Astrocyte of the spinal cord (primary cell): ENCODE measurements around the gene SHANK2.

Experiments
- DNase-seq: peaks from one replicate; pipeline ENCODE4 v3.0.0; 2011; ENCODE audit warnings: low read depth, low spot score
- H3K4me3 ChIP-seq: 2 replicates; pipeline ENCODE4 v1.5.1; 2011; ENCODE audit warnings: low read depth, mild to moderate bottlenecking, low read length, moderate library complexity
- CTCF ChIP-seq: IDR thresholded peaks from 2 replicates; pipeline ENCODE4 v1.5.1; 2012; ENCODE audit warnings: low read depth, mild to moderate bottlenecking, low read length, inconsistent platforms
- in situ Hi-C: cut with HindIII; loops from 2 replicates; pipeline ENCODE4 v1.10.0; 2017; ENCODE audit warnings: low sequenced_read_pairs

Gene SHANK2

GRCh38 chr11:71252269-71252769, at the start of gene SHANK2:
TSS of gene SHANK2 (minus strand) at chr11:71252577. CDS start at chr11:71147326, 105,251 bp downstream.
- H3K4me3 ChIP-seq, result peak within 1 kb of the TSS; percentile 53
- DNase-seq, result no peak
- in situ Hi-C loops, result no loop called here
- no peak for TF ChIP-seq CTCF

GRCh38 chr11:71301858-71302533, 49.6 kb upstream of the SHANK2 start:
- no peak for TF ChIP-seq CTCF

DNA sequence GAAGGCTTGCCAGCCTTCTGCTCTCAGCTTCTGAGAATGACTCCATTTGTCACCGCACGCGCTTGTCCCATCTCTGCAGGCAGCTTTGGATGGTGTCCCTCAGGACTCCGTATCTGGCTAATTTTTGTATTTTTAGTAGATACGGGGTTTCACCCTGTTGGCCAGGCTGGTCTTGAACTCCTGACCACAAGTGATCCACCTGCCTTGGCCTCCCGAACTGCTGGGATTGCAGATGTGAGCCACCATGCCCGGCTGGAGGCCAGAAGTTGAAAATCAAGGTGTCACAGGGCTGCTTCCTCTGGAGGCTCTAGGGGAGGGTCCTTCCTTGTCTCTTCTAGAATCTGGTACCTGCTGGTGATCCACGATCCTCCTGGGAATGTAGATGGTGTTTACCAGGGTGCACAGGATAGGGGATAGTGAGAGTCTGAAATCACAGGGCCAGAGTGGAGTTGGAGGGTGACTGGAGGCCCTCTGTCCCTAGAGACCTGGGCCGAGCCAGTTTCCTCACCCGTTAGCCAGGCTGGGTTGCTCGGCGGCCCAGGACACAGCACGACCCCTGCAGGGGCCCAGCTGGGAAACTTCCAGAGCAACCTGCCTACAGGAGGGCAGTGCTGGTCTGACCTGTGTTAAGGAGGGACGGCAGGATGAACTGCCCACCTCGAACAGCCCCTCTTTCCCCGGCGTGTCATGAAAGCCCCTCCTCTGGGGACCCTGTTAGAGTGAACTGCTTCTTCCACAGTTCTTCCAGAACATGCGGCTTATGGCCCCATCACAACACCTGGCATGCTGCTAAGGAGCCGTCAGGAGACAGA, 48.9 kb upstream of the SHANK2 start:
- in situ Hi-C loops, result no loop called here

More at GRCh38 chr11:71301858-71302533, 49.6 kb upstream of the SHANK2 start:
- in situ Hi-C loops, result no loop called here
- no peak overlapping the region for H3K4me3 ChIP-seq
- DNase-seq, result no peak

GRCh38 chr11:71300187-71300586, 47.8 kb upstream of the SHANK2 start:
- in situ Hi-C loops, result no loop called here
- no peak overlapping the region for H3K4me3 ChIP-seq
- TF ChIP-seq CTCF, result no peak
- DNase-seq, result peak; percentile 53

More for the DNA sequence above, 48.9 kb upstream of the SHANK2 start:
- no peak for TF ChIP-seq CTCF
- no peak for DNase-seq
- no peak overlapping the region for H3K4me3 ChIP-seq

GRCh38 chr11:71298761-71299181, 46.4 kb upstream of the SHANK2 start:
- no peak overlapping the region for H3K4me3 ChIP-seq
- no peak for DNase-seq
- in situ Hi-C loops, result no loop called here
- no peak for TF ChIP-seq CTCF

DNA sequence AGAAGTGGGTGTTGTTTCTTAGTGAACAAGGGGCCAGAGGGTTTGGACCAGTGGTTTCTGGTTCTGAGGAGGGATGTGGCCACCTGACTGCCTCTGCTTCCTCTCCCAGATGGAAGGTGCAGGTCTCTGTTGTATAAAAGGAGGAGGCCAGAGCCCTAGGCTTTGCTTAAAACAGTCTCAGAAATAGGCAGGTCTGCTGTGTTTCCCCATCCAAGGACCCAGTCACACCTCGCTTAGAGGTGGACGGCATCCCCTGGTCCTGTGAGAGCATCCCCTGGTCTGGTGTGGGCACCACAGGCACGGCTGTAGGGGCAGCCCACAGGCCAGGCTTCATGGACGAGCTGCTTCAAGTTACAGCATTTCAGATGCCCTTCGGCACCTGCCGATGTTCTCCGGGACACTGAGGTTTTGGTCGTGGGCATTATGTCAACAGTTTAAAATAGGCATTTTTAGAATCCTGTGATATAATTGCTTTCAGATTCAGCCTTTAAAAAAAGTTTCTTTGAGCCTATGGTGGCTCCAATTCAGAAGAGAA, 45.7 kb upstream of the SHANK2 start:
- no peak for TF ChIP-seq CTCF
- in situ Hi-C loops, result no loop called here
- DNase-seq, result no peak
- no peak overlapping the region for H3K4me3 ChIP-seq
